Peyer's patch (tissue), 4 donors: Measurements from ENCODE around the gene PFKL. TPM values are rescaled to one million over a fixed set of nuclear protein-coding genes. Genes with fewer than 3 reads are reported as not detected.

Source experiments
- DNase-seq, 3 donors: peaks; one replicate each; pipeline ENCODE4 v3.0.0-alpha.2; 2017 to 2019
- H3K27ac ChIP-seq, 4 donors: fragments of 200-600 bp; sonication (generic); one replicate each; pipeline ENCODE4 v1.5.1; 2016 to 2019
- H3K27me3 ChIP-seq, 2 donors: fragments of 200-600 bp; sonication (generic); one replicate each; pipeline ENCODE4 v1.5.1; 2019
- H3K36me3 ChIP-seq, 3 donors: fragments of 200-600 bp; sonication (generic); one replicate each; pipeline ENCODE4 v1.5.1; 2016 to 2019
- H3K4me1 ChIP-seq, 4 donors: fragments of 200-600 bp; sonication (generic); one replicate each; pipeline ENCODE4 v1.5.1; 2016 to 2019
- H3K4me3 ChIP-seq, 4 donors: fragments of 200-600 bp; sonication (generic); 1 replicate in 3 of 4; 2 replicates in 1 of 4; pipeline ENCODE4 v1.5.1; 2016 to 2019; ENCODE audit warnings: mild to moderate bottlenecking in 1 of 4
- H3K9me3 ChIP-seq, 4 donors: fragments of 200-600 bp; sonication (generic); one replicate each; pipeline ENCODE4 v1.5.1; 2016 to 2019; ENCODE audit warnings: mild to moderate bottlenecking in 1 of 4
- CTCF ChIP-seq, 6 experiments: fragments of 450-650 bp in 4 of 6; fragments of 200-600 bp in 2 of 6; sonication (generic) in 1 of 6; IDR thresholded peaks; one replicate each; pipeline ENCODE4 v1.5.1; 2017 to 2019; ENCODE audit warnings: antibody characterized with exemption in 6 of 6, mild to moderate bottlenecking in 3 of 6, moderate library complexity in 1 of 6
- POLR2A ChIP-seq, 2 donors: fragments of 450-650 bp; IDR thresholded peaks; one replicate each; pipeline ENCODE4 v1.5.1; 2017; ENCODE audit warnings: antibody characterized with exemption in 2 of 2, mild to moderate bottlenecking in 2 of 2, moderate library complexity in 2 of 2
- total RNA-seq, 4 donors: library from RNA; depleted of rRNA; stranded (reverse); fragments of >200 nt; gene quantifications; one replicate each; pipeline ENCODE4 v1.1.0, GENCODE V29; 2016

Gene PFKL
- total RNA-seq, 4 donors from 2014 or later: 192 to 404 (median 274) TPM

GRCh38 chr21:44286716-44287632 is 12.9 kb upstream of the PFKL start:
- H3K27ac ChIP-seq: no peak overlapping the region
- H3K36me3 ChIP-seq: no peaks in the 10 kb centered on the region
- TF ChIP-seq POLR2A (IDR thresholded peaks at IDR 0.05): no peak
- TF ChIP-seq CTCF (IDR thresholded peaks at IDR 0.05): no peak
- H3K9me3 ChIP-seq: no peaks in the 10 kb centered on the region
- no peaks in the 10 kb centered on the region for H3K27me3 ChIP-seq
- H3K4me1 ChIP-seq: peaks cover 0 to 8% (median 0%) of the 10 kb centered on the region in 4 donors
- H3K4me3 ChIP-seq: no peak overlapping the region
- DNase-seq: no peak

- Histone ChIP-seq H3K36me3 (no peaks in the 10 kb centered on the region), H3K4me1 (peaks cover 0 to 8% (median 0%) of the 10 kb centered on the region in 4 donors), H3K27me3 (no peaks in the 10 kb centered on the region), H3K4me3 (no peak overlapping the region), H3K9me3 (no peaks in the 10 kb centered on the region), H3K27ac (no peak overlapping the region)
- no peak for DNase-seq
- TF ChIP-seq POLR2A (IDR thresholded peaks at IDR 0.05): no peak
Measured at GRCh38 chr21:44288251-44289110, 11.4 kb upstream of the PFKL start.

GRCh38 chr21:44289381-44290010 is 10.4 kb upstream of the PFKL start:
- TF ChIP-seq CTCF (IDR thresholded peaks at IDR 0.05) (no peak), POLR2A (IDR thresholded peaks at IDR 0.05) (no peak)
- Histone ChIP-seq H3K4me1 (peaks cover 0 to 11% (median 2%) of the 10 kb centered on the region in 4 donors), H3K27ac (no peak overlapping the region), H3K9me3 (no peaks in the 10 kb centered on the region), H3K4me3 (no peak overlapping the region), H3K27me3 (no peaks in the 10 kb centered on the region), H3K36me3 (no peaks in the 10 kb centered on the region)
- no peak for DNase-seq

- H3K4me1 ChIP-seq: peaks cover 0 to 14% (median 4%) of the 10 kb centered on the region in 4 donors
- H3K27ac ChIP-seq: no peak overlapping the region
- H3K36me3 ChIP-seq: no peaks in the 10 kb centered on the region
- no peak for DNase-seq
- no peaks in the 10 kb centered on the region for H3K27me3 ChIP-seq
- H3K9me3 ChIP-seq: no peaks in the 10 kb centered on the region
- H3K4me3 ChIP-seq: no peak overlapping the region
- TF ChIP-seq POLR2A (IDR thresholded peaks at IDR 0.05) (no peak), CTCF (IDR thresholded peaks at IDR 0.05) (no peak)
Measured at GRCh38 chr21:44290327-44291077, 9.4 kb upstream of the PFKL start.

GRCh38 chr21:44291078-44291935 is 8.5 kb upstream of the PFKL start:
- Histone ChIP-seq H3K9me3 (no peaks in the 10 kb centered on the region), H3K4me1 (peaks cover 0 to 9% (median 4%) of the 10 kb centered on the region in 4 donors), H3K36me3 (no peaks in the 10 kb centered on the region), H3K27ac (no peak overlapping the region), H3K27me3 (no peaks in the 10 kb centered on the region), H3K4me3 (no peak overlapping the region)
- no peak for TF ChIP-seq POLR2A (IDR thresholded peaks at IDR 0.05)
- TF ChIP-seq CTCF (IDR thresholded peaks at IDR 0.05): no peak
- no peak for DNase-seq
